Liver (tissue), 9 donors: Measurements from ENCODE around the gene PGLYRP2. TPM values are rescaled to one million over a fixed set of nuclear protein-coding genes. Genes with fewer than 3 reads are reported as not detected.

Source experiments
- DNase-seq: peaks from one replicate; pipeline ENCODE4 v3.0.0-alpha.2; 2017; ENCODE audit warnings: low spot score
- H3K27ac ChIP-seq, 2 donors: one replicate each; pipeline ENCODE4 v1.7.0; 2013; ENCODE audit warnings: inconsistent platforms in 2 of 2, low read length in 2 of 2, control low read depth in 1 of 2, low read depth in 1 of 2, mild to moderate bottlenecking in 1 of 2
- H3K27me3 ChIP-seq, 4 donors: one replicate each; pipeline versions ENCODE4 v1.6.1 to v1.7.0; 2013; ENCODE audit warnings: low read length in 3 of 4, inconsistent platforms in 1 of 4, mild to moderate bottlenecking in 1 of 4, moderate library complexity in 1 of 4; ENCODE audit not compliant: control insufficient read depth in 4 of 4, insufficient read depth in 4 of 4
- H3K36me3 ChIP-seq, 4 donors: one replicate each; pipeline versions ENCODE4 v1.6.1 to v1.7.0; 2013; ENCODE audit warnings: low read length in 3 of 4, mild to moderate bottlenecking in 3 of 4, low read depth in 1 of 4, moderate library complexity in 1 of 4; ENCODE audit not compliant: control insufficient read depth in 4 of 4, insufficient read depth in 3 of 4
- H3K4me1 ChIP-seq, 4 donors: one replicate each; pipeline versions ENCODE4 v1.6.1 to v1.7.0; 2013; ENCODE audit warnings: low read length in 3 of 4, mild to moderate bottlenecking in 3 of 4, moderate library complexity in 1 of 4; ENCODE audit not compliant: control insufficient read depth in 4 of 4, insufficient read depth in 4 of 4
- H3K4me3 ChIP-seq, 3 donors: one replicate each; pipeline versions ENCODE4 v1.6.1 to v1.7.0; 2013; ENCODE audit warnings: low read length in 3 of 3, control low read depth in 1 of 3, low read depth in 1 of 3, mild to moderate bottlenecking in 1 of 3
- H3K9ac ChIP-seq, 2 donors: one replicate each; pipeline ENCODE4 v1.7.0; 2013; ENCODE audit warnings: low read length in 2 of 2, mild to moderate bottlenecking in 2 of 2, moderate library complexity in 2 of 2, control low read depth in 1 of 2, low read depth in 1 of 2
- H3K9me3 ChIP-seq, 4 donors: one replicate each; pipeline versions ENCODE4 v1.6.1 to v1.7.0; 2013; ENCODE audit warnings: low read length in 3 of 4; ENCODE audit not compliant: control insufficient read depth in 4 of 4
- ATF3 ChIP-seq: IDR thresholded peaks from 2 replicates; pipeline ENCODE4 v1.6.1; 2016; ENCODE audit warnings: antibody characterized with exemption
- CTCF ChIP-seq: fragments of 150-350 bp; IDR thresholded peaks from 2 replicates; pipeline ENCODE4 v1.5.1; 2017; ENCODE audit warnings: improper control_type of control experiment, low read depth, low read length; ENCODE audit not compliant: missing input control
- EGR1 ChIP-seq, 2 donors: IDR thresholded peaks; 2 replicates each; pipeline ENCODE4 v1.6.1; 2016 to 2018; ENCODE audit warnings: antibody characterized with exemption in 2 of 2, low read depth in 2 of 2
- FOXA1 ChIP-seq: IDR thresholded peaks from 2 replicates; pipeline ENCODE4 v1.6.1; 2016; ENCODE audit warnings: antibody characterized with exemption
- FOXA2 ChIP-seq: IDR thresholded peaks from 2 replicates; pipeline ENCODE4 v1.6.1; 2016; ENCODE audit warnings: antibody characterized with exemption
- GABPA ChIP-seq, 2 donors: IDR thresholded peaks in 1 of 2; conservative IDR thresholded peaks in 1 of 2; 2 replicates each; pipeline ENCODE4 v1.6.1; 2016; ENCODE audit warnings: antibody characterized with exemption in 2 of 2, mild to moderate bottlenecking in 1 of 2, moderate library complexity in 1 of 2
- HNF4A ChIP-seq, 2 donors: conservative IDR thresholded peaks; 2 replicates each; pipeline ENCODE4 v1.6.1; 2016; ENCODE audit warnings: antibody characterized with exemption in 2 of 2, mild to moderate bottlenecking in 2 of 2
- HNF4G ChIP-seq: IDR thresholded peaks from 2 replicates; pipeline ENCODE4 v1.6.1; 2016; ENCODE audit warnings: antibody characterized with exemption
- MAX ChIP-seq: IDR thresholded peaks from 2 replicates; pipeline ENCODE4 v1.6.1; 2016; ENCODE audit warnings: antibody characterized with exemption
- NR2F2 ChIP-seq: IDR thresholded peaks from 2 replicates; pipeline ENCODE4 v1.6.1; 2016; ENCODE audit warnings: antibody characterized with exemption
- RAD21 ChIP-seq, 2 donors: IDR thresholded peaks; 2 replicates each; pipeline ENCODE4 v1.6.1; 2016; ENCODE audit warnings: antibody characterized with exemption in 2 of 2, mild to moderate bottlenecking in 2 of 2
- REST ChIP-seq: IDR thresholded peaks from 2 replicates; pipeline ENCODE4 v1.6.1; 2016; ENCODE audit warnings: antibody characterized with exemption, mild to moderate bottlenecking
- RXRA ChIP-seq, 2 donors: IDR thresholded peaks; 2 replicates each; pipeline ENCODE4 v1.6.1; 2017 to 2018; ENCODE audit warnings: antibody characterized with exemption in 2 of 2, mild to moderate bottlenecking in 1 of 2
- SP1 ChIP-seq: IDR thresholded peaks from 2 replicates; pipeline ENCODE4 v1.6.1; 2018; ENCODE audit warnings: antibody characterized with exemption, mild to moderate bottlenecking
- TAF1 ChIP-seq: conservative IDR thresholded peaks from 2 replicates; pipeline ENCODE4 v1.6.1; 2016; ENCODE audit warnings: antibody characterized with exemption, mild to moderate bottlenecking
- YY1 ChIP-seq: IDR thresholded peaks from 2 replicates; pipeline ENCODE4 v1.6.1; 2016; ENCODE audit warnings: antibody characterized with exemption, mild to moderate bottlenecking
- WGBS: extraction: QIAGEN DNeasy Blood & Tissue Kit; methylation state at CpG from one replicate; pipeline ENCODE4 v1.1.7; 2013; 5-methylcytosine and 5-hydroxymethylcytosine counted together
- polyA plus RNA-seq, 2 donors: library from polyadenylated mRNA; stranded (reverse) in 1 of 2; unstranded in 1 of 2; fragments of 200-250 nt in 1 of 2; fragments of >200 nt in 1 of 2; fragmentation: Nextera tagmentation in 1 of 2; extraction: Ambion mirVana in 1 of 2; gene quantifications; one replicate each; pipeline versions ENCODE4 v1.2.1 to v1.2.3, GENCODE V29; 2013 to 2015
- total RNA-seq, 2 donors: library from RNA; depleted of rRNA; stranded (reverse); fragments of >200 nt; gene quantifications; one replicate each; pipeline ENCODE4 v1.2.3, GENCODE V29; 2014
- TF ChIP-seq, protein P1 (sequence below): IDR thresholded peaks from 2 replicates; pipeline ENCODE4 v1.6.1; 2016; ENCODE audit warnings: antibody characterized with exemption
- donor health status: healthy.
- donor health status: healthy.
- donor health status: healthy.
- donor health status: healthy.
- donor health status: healthy.

PGLYRP2 gene
- total and polyA plus RNA-seq, 4 donors = 9.9 to 134 (median 92.4) TPM

GRCh38 chr19:15525291-15525690 is 46.0 kb upstream of the PGLYRP2 start:
- TF ChIP-seq HNF4G = no peak
- TF ChIP-seq FOXA2 = no peak
- TF ChIP-seq MAX = no peak
- no peak for TF ChIP-seq RXRA (IDR thresholded peaks at IDR 0.05)
- TF ChIP-seq ATF3 = no peak
- no peak for TF ChIP-seq REST
- TF ChIP-seq SP1 = no peak
- TF ChIP-seq, protein P1, sequence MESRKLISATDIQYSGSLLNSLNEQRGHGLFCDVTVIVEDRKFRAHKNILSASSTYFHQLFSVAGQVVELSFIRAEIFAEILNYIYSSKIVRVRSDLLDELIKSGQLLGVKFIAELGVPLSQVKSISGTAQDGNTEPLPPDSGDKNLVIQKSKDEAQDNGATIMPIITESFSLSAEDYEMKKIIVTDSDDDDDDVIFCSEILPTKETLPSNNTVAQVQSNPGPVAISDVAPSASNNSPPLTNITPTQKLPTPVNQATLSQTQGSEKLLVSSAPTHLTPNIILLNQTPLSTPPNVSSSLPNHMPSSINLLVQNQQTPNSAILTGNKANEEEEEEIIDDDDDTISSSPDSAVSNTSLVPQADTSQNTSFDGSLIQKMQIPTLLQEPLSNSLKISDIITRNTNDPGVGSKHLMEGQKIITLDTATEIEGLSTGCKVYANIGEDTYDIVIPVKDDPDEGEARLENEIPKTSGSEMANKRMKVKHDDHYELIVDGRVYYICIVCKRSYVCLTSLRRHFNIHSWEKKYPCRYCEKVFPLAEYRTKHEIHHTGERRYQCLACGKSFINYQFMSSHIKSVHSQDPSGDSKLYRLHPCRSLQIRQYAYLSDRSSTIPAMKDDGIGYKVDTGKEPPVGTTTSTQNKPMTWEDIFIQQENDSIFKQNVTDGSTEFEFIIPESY = no peak
- TF ChIP-seq RAD21 (IDR thresholded peaks at IDR 0.05) = no peak
- TF ChIP-seq YY1 = no peak
- TF ChIP-seq NR2F2 = no peak
- no peak for TF ChIP-seq TAF1
- no peak for TF ChIP-seq EGR1 (IDR thresholded peaks at IDR 0.05; ENCODE audit: low read depth in 2 of 2)
- TF ChIP-seq CTCF = no peak
- Histone ChIP-seq H3K4me1 (no peaks in the 10 kb centered on the region), H3K36me3 (no peaks in the 10 kb centered on the region), H3K9me3 (no peaks in the 10 kb centered on the region), H3K9ac (no peak overlapping the region), H3K27ac (no peak overlapping the region), H3K27me3 (no peaks in the 10 kb centered on the region), H3K4me3 (no peak overlapping the region)
- DNase-seq = no peak
- 86% methylated on average over 15 of the region's 15 CpGs for WGBS

DNA sequence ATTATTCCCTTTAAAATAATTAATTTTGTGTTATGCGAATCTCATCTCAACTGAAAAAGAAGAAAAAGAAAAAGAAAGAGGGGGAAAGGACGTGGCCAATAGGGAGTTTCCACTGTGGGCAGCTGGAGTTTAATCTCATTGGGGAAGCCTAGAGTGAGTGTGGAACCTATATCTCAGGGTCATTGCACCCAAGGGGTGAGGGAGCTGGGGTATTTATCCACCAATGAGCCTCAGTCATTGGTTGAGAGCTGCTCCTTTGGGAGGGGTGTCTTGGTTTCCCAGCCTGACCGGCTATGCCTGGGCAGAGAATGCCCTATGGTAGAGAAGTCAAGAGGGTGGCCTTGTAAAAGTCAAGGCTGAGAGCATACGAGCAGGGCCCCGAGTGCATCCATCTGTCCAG is 45.5 kb upstream of the PGLYRP2 start:
- Histone ChIP-seq H3K4me1 (no peaks in the 10 kb centered on the region), H3K27ac (no peak overlapping the region), H3K4me3 (no peak overlapping the region), H3K27me3 (no peaks in the 10 kb centered on the region), H3K9me3 (no peaks in the 10 kb centered on the region), H3K9ac (no peak overlapping the region), H3K36me3 (no peaks in the 10 kb centered on the region)
- DNase-seq = no peak
- WGBS = 89% methylated on average over 5 of the region's 5 CpGs
- TF ChIP-seq HNF4G (no peak), YY1 (no peak), RXRA (IDR thresholded peaks at IDR 0.05) (no peak), FOXA1 (no peak), CTCF (no peak), ATF3 (no peak), EGR1 (IDR thresholded peaks at IDR 0.05; ENCODE audit: low read depth in 2 of 2) (no peak), HNF4A (conservative IDR thresholded peaks at IDR 0.05) (no peak), SP1 (no peak), REST (no peak), GABPA (IDR thresholded peaks at IDR 0.05 in 1 of 2, conservative IDR thresholded peaks at IDR 0.05 in 1 of 2) (no peak), RAD21 (IDR thresholded peaks at IDR 0.05) (no peak)
